HCT116 (cell line): ENCODE results near the gene PPP1R12B. TPM values are rescaled to one million over a fixed set of nuclear protein-coding genes. Genes with fewer than 3 reads are reported as not detected.
"Not testable (repeated sequence)": the region's sequence is repeated elsewhere in the genome, so short reads cannot be mapped to it uniquely, and the experiment has no call there.

Experiments
- ATAC-seq: fragments of 200-7000 bp; cut with Tn5 transposase; 2 replicates; pipeline ENCODE4 v1.9.1; 2020; ENCODE audit warnings: mild to moderate bottlenecking, moderate library complexity
- BruUV-seq: library from RNA; stranded (reverse); fragments of 400-500 nt; replicated peaks from 2 replicates; lab custom pipeline; 2021; lab: Mats Ljungman, UMichigan
- CTCF ChIA-PET: fragments of 300-600 bp; sonication (Branson Sonifier 250); formaldehyde crosslinking; loops from one replicate; lab custom pipeline; 2021; ENCODE audit warnings: antibody characterized with exemption; lab: Charles Lee
- POLR2A ChIA-PET: fragments of 300-600, 350-600 bp; sonication (Branson Sonifier 250); formaldehyde crosslinking; loops from one replicate; lab custom pipeline; 2021; ENCODE audit warnings: antibody characterized with exemption; lab: Charles Lee
- RAD21 ChIA-PET, 2 experiments: fragments of 300-600 bp; sonication (Branson Sonifier 250); formaldehyde crosslinking; loops; one replicate each; lab custom pipeline; 2023; ENCODE audit warnings: low total read pairs in 2 of 2; ENCODE audit not compliant: uncharacterized antibody in 2 of 2, unreplicated experiment in 2 of 2, low non-redundant PET in 1 of 2; lab: Charles Lee
- DNase-seq: peaks from one replicate; pipeline ENCODE4 v3.0.0-alpha.2; 2010; ENCODE audit warnings: low read depth, low spot score
- H2AFZ ChIP-seq: fragments of 200-600 bp; shearing (Covaris generic), sonication (generic); 2 replicates; pipeline ENCODE4 v1.6.1; 2017; ENCODE audit warnings: low read depth, mixed run types, mixed read lengths, antibody characterized with exemption, low read length; ENCODE audit not compliant: poor library complexity, severe bottlenecking
- H3K27ac ChIP-seq: 2 replicates; pipeline ENCODE4 v1.5.1; 2012; ENCODE audit warnings: low read depth, low read length
- H3K27me3 ChIP-seq: fragments of 200-600 bp; sonication (generic); 2 replicates; pipeline ENCODE4 v1.6.1; 2016; ENCODE audit warnings: mixed run types, low read length, mixed read lengths; ENCODE audit not compliant: insufficient read depth
- H3K36me3 ChIP-seq, 2 experiments: fragments of 200-500 bp in 1 of 2; fragments of 200-600 bp in 1 of 2; sonication (Bioruptor generic) in 1 of 2; sonication (generic) in 1 of 2; 2 replicates each; pipeline versions ENCODE4 v1.5.1 to v1.6.1; 2014 to 2016; ENCODE audit warnings: low read length in 2 of 2, inconsistent platforms in 1 of 2, mixed read lengths in 1 of 2, mixed run types in 1 of 2; ENCODE audit not compliant: insufficient read depth in 2 of 2, control insufficient read depth in 1 of 2
- H3K4me1 ChIP-seq, 2 experiments: fragments of 200-600 bp in 1 of 2; sonication (generic) in 1 of 2; 2 replicates each; pipeline versions ENCODE4 v1.5.1 to v1.6.1; 2012 to 2017; ENCODE audit warnings: low read length in 2 of 2, inconsistent platforms in 1 of 2, mild to moderate bottlenecking in 1 of 2, mixed read lengths in 1 of 2, mixed run types in 1 of 2, moderate library complexity in 1 of 2; ENCODE audit not compliant: insufficient read depth in 2 of 2, control insufficient read depth in 1 of 2
- H3K4me2 ChIP-seq: fragments of 200-600 bp; sonication (generic); 2 replicates; pipeline ENCODE4 v1.6.1; 2017; ENCODE audit warnings: mixed run types, low read length, mixed read lengths
- H3K4me3 ChIP-seq, 2 experiments: fragments of 200-600 bp in 1 of 2; sonication (generic) in 1 of 2; replicated peaks in 1 of 2; 2 replicates each; pipeline ENCODE4 v1.5.1; 2011 to 2016; ENCODE audit warnings: low read length in 2 of 2, control low read depth in 1 of 2, low read depth in 1 of 2, mild to moderate bottlenecking in 1 of 2, mixed read lengths in 1 of 2, mixed run types in 1 of 2
- H3K79me2 ChIP-seq: fragments of 200-600 bp; sonication (generic); 2 replicates; pipeline ENCODE4 v1.6.1; 2017; ENCODE audit warnings: mild to moderate bottlenecking, mixed run types, low read length, moderate library complexity, mixed read lengths; ENCODE audit not compliant: insufficient read depth
- H3K9ac ChIP-seq: fragments of 200-600 bp; sonication (generic); 2 replicates; pipeline ENCODE4 v1.6.1; 2016; ENCODE audit warnings: low read length, mixed read lengths
- H3K9me2 ChIP-seq: fragments of 200-600 bp; sonication (generic), shearing (Covaris generic); 2 replicates; pipeline ENCODE4 v1.6.1; 2017; ENCODE audit warnings: mixed run types, mild to moderate bottlenecking, moderate library complexity; ENCODE audit not compliant: insufficient read depth
- H3K9me3 ChIP-seq, 2 experiments: fragments of 200-500 bp in 1 of 2; fragments of 200-600 bp in 1 of 2; sonication (Bioruptor generic) in 1 of 2; sonication (generic) in 1 of 2; 2 replicates each; pipeline ENCODE4 v1.6.1; 2014 to 2017; ENCODE audit warnings: low read length in 2 of 2, mixed read lengths in 2 of 2, inconsistent platforms in 1 of 2, low read depth in 1 of 2, mild to moderate bottlenecking in 1 of 2, mixed run types in 1 of 2, moderate library complexity in 1 of 2; ENCODE audit not compliant: control insufficient read depth in 1 of 2, insufficient read depth in 1 of 2
- H4K20me1 ChIP-seq: fragments of 200-600 bp; sonication (generic), shearing (Covaris generic); 2 replicates; pipeline ENCODE4 v1.6.1; 2017; ENCODE audit warnings: mixed run types, mild to moderate bottlenecking, moderate library complexity; ENCODE audit not compliant: insufficient read depth
- CBX3 ChIP-seq: IDR thresholded peaks from 2 replicates; pipeline ENCODE4 v1.6.1; 2012; ENCODE audit warnings: low read depth
- EZH2phosphoT487 ChIP-seq: fragments of 200-600 bp; IDR thresholded peaks from 2 replicates; pipeline ENCODE4 v1.6.1; 2018; ENCODE audit warnings: antibody characterized with exemption, borderline replicate concordance
- FOSL1 ChIP-seq: IDR thresholded peaks from 2 replicates; pipeline ENCODE4 v1.6.1; 2012; ENCODE audit warnings: low read depth
- POLR2A ChIP-seq: IDR thresholded peaks from 2 replicates; pipeline ENCODE4 v1.7.0; 2011; ENCODE audit warnings: borderline replicate concordance; ENCODE audit not compliant: insufficient read depth, insufficient read length; ENCODE audit errors: extremely low read depth
- SRF ChIP-seq: IDR thresholded peaks from 2 replicates; pipeline ENCODE4 v1.6.1; 2012; ENCODE audit warnings: low read depth
- TCF7L2 ChIP-seq: IDR thresholded peaks from 2 replicates; pipeline ENCODE4 v1.7.0; 2011; ENCODE audit warnings: borderline replicate concordance, inconsistent platforms; ENCODE audit not compliant: insufficient read depth, insufficient read length; ENCODE audit errors: extremely low read depth
- YY1 ChIP-seq: IDR thresholded peaks from 2 replicates; pipeline ENCODE4 v1.6.1; 2011; ENCODE audit warnings: low read length, low read depth, moderate library complexity, mild to moderate bottlenecking; ENCODE audit not compliant: insufficient replicate concordance; ENCODE audit errors: extremely low read depth
- ZFX ChIP-seq: fragments of 450-650 bp; IDR thresholded peaks from 2 replicates; pipeline ENCODE4 v1.6.1; 2017
- ZNF274 ChIP-seq: fragments of 200-500 bp; sonication (Bioruptor generic); IDR thresholded peaks from 2 replicates; pipeline ENCODE4 v1.6.1; 2014; ENCODE audit warnings: mild to moderate bottlenecking, low read depth, low read length, inconsistent platforms
- intact Hi-C: fragments of 100-400 bp; cut with micrococcal nuclease; formaldehyde crosslinking; loops from 2 replicates; pipeline ENCODE4 v1.10.0; 2022
- total RNA-seq: library from RNA; stranded (reverse); gene quantifications from one replicate; pipeline ENCODE4 v1.2.1, GENCODE V29; 2021; ENCODE audit not compliant: unreplicated experiment
- TF ChIP-seq, protein P1 (sequence below): IDR thresholded peaks from 2 replicates; pipeline ENCODE4 v1.6.1; 2012; ENCODE audit warnings: low read depth
- TF ChIP-seq, protein P2 (sequence below): IDR thresholded peaks from 2 replicates; pipeline ENCODE4 v1.6.1; 2012
- TF ChIP-seq, protein P3 (sequence below): IDR thresholded peaks from 2 replicates; pipeline ENCODE4 v1.6.1; 2011; ENCODE audit warnings: mild to moderate bottlenecking, low read length, moderate library complexity; ENCODE audit not compliant: insufficient replicate concordance; ENCODE audit errors: extremely low read depth

The PPP1R12B gene
- total RNA-seq, 1 experiment from 2014 or later, result 14.3 TPM

DNA sequence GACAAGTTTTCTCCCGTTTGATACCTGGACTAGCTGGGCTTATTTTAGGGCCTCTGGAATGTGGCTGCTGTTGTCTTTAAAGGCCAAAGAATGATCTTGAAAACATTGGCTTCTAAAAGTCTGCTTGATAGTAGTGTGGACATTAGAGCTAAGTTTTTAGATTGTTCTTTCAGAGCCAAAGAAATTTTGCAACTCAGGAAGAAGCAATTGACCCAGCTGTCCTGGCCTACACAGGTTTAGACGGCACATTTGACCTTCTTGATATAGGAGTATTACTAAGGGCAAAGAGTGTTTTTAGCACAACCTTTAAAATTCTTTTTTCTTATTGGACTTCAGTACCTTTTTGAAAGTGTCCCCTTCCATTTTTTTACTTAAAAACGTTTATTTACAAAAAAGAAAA lies 63.9 kb downstream of the PPP1R12B start:
- peaks cover 14 to 17% of the 10 kb centered on the region in 2 experiments for H3K4me1 ChIP-seq
- H4K20me1 ChIP-seq, CTCF ChIA-PET, BruUV-seq, H3K9me3 ChIP-seq, ATAC-seq, RAD21 ChIA-PET, H3K9ac ChIP-seq, intact Hi-C loops, DNase-seq, H3K27ac ChIP-seq, H3K4me3 ChIP-seq, H3K79me2 ChIP-seq, H3K27me3 ChIP-seq, H3K36me3 ChIP-seq, H2AFZ ChIP-seq, POLR2A ChIA-PET, H3K9me2 ChIP-seq, H3K4me2 ChIP-seq: not testable (repeated sequence)

DNA sequence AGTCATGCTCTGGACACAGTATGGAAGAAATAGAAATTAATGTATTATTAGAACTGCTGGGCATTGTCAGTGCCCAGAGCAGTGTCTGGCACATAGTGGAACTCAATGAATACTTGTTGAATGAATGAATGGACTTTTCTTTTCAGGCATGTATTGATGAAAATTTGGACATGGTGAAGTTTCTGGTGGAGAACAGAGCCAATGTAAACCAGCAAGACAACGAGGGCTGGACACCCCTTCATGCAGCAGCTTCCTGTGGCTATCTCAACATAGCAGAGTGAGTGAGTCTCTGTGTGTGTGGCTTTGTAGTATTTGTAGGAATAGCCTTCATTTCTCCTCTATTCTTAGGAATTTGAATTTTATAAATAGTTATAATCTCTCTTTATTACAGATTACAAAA lies 68.1 kb downstream of the PPP1R12B start:
- Histone ChIP-seq H3K9me3 (no peaks in the 10 kb centered on the region), H3K4me1 (peaks cover 5 to 7% of the 10 kb centered on the region in 2 experiments; a peak in 3 of 4 replicates), H3K9me2 (no peaks in the 10 kb centered on the region), H3K4me3 (no peak overlapping the region), H2AFZ (no peak overlapping the region), H3K27me3 (no peaks in the 10 kb centered on the region)
- intact Hi-C loops, result no loop called here
- BruUV-seq, result no TSS peak
- TF ChIP-seq FOSL1, result no peak
- no peak for TF ChIP-seq POLR2A
- TF ChIP-seq, protein P1, sequence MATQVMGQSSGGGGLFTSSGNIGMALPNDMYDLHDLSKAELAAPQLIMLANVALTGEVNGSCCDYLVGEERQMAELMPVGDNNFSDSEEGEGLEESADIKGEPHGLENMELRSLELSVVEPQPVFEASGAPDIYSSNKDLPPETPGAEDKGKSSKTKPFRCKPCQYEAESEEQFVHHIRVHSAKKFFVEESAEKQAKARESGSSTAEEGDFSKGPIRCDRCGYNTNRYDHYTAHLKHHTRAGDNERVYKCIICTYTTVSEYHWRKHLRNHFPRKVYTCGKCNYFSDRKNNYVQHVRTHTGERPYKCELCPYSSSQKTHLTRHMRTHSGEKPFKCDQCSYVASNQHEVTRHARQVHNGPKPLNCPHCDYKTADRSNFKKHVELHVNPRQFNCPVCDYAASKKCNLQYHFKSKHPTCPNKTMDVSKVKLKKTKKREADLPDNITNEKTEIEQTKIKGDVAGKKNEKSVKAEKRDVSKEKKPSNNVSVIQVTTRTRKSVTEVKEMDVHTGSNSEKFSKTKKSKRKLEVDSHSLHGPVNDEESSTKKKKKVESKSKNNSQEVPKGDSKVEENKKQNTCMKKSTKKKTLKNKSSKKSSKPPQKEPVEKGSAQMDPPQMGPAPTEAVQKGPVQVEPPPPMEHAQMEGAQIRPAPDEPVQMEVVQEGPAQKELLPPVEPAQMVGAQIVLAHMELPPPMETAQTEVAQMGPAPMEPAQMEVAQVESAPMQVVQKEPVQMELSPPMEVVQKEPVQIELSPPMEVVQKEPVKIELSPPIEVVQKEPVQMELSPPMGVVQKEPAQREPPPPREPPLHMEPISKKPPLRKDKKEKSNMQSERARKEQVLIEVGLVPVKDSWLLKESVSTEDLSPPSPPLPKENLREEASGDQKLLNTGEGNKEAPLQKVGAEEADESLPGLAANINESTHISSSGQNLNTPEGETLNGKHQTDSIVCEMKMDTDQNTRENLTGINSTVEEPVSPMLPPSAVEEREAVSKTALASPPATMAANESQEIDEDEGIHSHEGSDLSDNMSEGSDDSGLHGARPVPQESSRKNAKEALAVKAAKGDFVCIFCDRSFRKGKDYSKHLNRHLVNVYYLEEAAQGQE, result no peak
- TF ChIP-seq, protein P2, sequence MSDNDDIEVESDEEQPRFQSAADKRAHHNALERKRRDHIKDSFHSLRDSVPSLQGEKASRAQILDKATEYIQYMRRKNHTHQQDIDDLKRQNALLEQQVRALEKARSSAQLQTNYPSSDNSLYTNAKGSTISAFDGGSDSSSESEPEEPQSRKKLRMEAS, result no peak
- TF ChIP-seq, protein P3, sequence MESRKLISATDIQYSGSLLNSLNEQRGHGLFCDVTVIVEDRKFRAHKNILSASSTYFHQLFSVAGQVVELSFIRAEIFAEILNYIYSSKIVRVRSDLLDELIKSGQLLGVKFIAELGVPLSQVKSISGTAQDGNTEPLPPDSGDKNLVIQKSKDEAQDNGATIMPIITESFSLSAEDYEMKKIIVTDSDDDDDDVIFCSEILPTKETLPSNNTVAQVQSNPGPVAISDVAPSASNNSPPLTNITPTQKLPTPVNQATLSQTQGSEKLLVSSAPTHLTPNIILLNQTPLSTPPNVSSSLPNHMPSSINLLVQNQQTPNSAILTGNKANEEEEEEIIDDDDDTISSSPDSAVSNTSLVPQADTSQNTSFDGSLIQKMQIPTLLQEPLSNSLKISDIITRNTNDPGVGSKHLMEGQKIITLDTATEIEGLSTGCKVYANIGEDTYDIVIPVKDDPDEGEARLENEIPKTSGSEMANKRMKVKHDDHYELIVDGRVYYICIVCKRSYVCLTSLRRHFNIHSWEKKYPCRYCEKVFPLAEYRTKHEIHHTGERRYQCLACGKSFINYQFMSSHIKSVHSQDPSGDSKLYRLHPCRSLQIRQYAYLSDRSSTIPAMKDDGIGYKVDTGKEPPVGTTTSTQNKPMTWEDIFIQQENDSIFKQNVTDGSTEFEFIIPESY, result no peak
- no peak for TF ChIP-seq ZFX
- TF ChIP-seq CBX3, result no peak
- no peak for TF ChIP-seq EZH2phosphoT487
- TF ChIP-seq YY1, result no peak
- no peak for TF ChIP-seq TCF7L2
- no peak for TF ChIP-seq ZNF274
- TF ChIP-seq SRF, result no peak
- TF ChIP-seq, all 23 proteins: peak for 0
- POLR2A ChIA-PET, result no interaction called here
- Histone ChIP-seq H3K9ac (no peak overlapping the region), H3K79me2 (no peaks in the 10 kb centered on the region), H4K20me1 (no peaks in the 10 kb centered on the region), H3K4me2 (no peak overlapping the region), H3K27ac (no peak overlapping the region), H3K36me3 (no peaks in the 10 kb centered on the region)
- no peak for ATAC-seq
- RAD21 ChIA-PET, result no interaction called here
- CTCF ChIA-PET, result no interaction called here
- DNase-seq, result no peak
